ENCODE measurements around the gene IL1RAPL2.
"Not testable (repeated sequence)": the region's sequence is repeated elsewhere in the genome, so short reads cannot be mapped to it uniquely, and the experiment has no call there.

The IL1RAPL2 gene

GRCh38 chrX:105038672-105039328, 472.8 kb downstream of the IL1RAPL2 start:
- no peak for DNase-seq

- no peak for DNase-seq
Observed at GRCh38 chrX:105050921-105051320, 484.9 kb downstream of the IL1RAPL2 start.

GRCh38 chrX:105051364-105051763, 485.4 kb downstream of the IL1RAPL2 start:
- no peak for DNase-seq

GRCh38 chrX:105052926-105053325, 486.9 kb downstream of the IL1RAPL2 start:
- DNase-seq = no peak

- no peak for DNase-seq
Observed at GRCh38 chrX:105063743-105064142, 497.7 kb downstream of the IL1RAPL2 start.

- no peak for DNase-seq
Observed at GRCh38 chrX:105098201-105098600, 532.2 kb downstream of the IL1RAPL2 start.

GRCh38 chrX:105098812-105099211, 532.8 kb downstream of the IL1RAPL2 start:
- no peak for DNase-seq

GRCh38 chrX:105101378-105101777, 535.4 kb downstream of the IL1RAPL2 start:
- no peak for DNase-seq

GRCh38 chrX:105109936-105110335, 543.9 kb downstream of the IL1RAPL2 start:
- no peak for DNase-seq

- DNase-seq = no peak
Observed at GRCh38 chrX:105114554-105115130, 548.6 kb downstream of the IL1RAPL2 start.

- DNase-seq = not testable (repeated sequence)
Observed at GRCh38 chrX:105115596-105116320, 549.8 kb downstream of the IL1RAPL2 start.

GRCh38 chrX:105116486-105116885, 550.5 kb downstream of the IL1RAPL2 start:
- DNase-seq = no peak

GRCh38 chrX:105117621-105118020, 551.6 kb downstream of the IL1RAPL2 start:
- DNase-seq = no peak

GRCh38 chrX:105120463-105120862, 554.5 kb downstream of the IL1RAPL2 start:
- DNase-seq = no peak

GRCh38 chrX:105121186-105121585, 555.2 kb downstream of the IL1RAPL2 start:
- DNase-seq = no peak

GRCh38 chrX:105126201-105126600, 560.2 kb downstream of the IL1RAPL2 start:
- no peak for DNase-seq

GRCh38 chrX:105134273-105134672, 568.3 kb downstream of the IL1RAPL2 start:
- DNase-seq = no peak

- DNase-seq = no peak
Observed at GRCh38 chrX:105136786-105137185, 570.8 kb downstream of the IL1RAPL2 start.

- no peak for DNase-seq
Observed at GRCh38 chrX:105150036-105150435, 584.0 kb downstream of the IL1RAPL2 start.

GRCh38 chrX:105150557-105150956, 584.6 kb downstream of the IL1RAPL2 start:
- DNase-seq = no peak

- no peak for DNase-seq
Observed at GRCh38 chrX:105167233-105167632, 601.2 kb downstream of the IL1RAPL2 start.

GRCh38 chrX:105168577-105168976, 602.6 kb downstream of the IL1RAPL2 start:
- DNase-seq = no peak

GRCh38 chrX:105173071-105173470, 607.1 kb downstream of the IL1RAPL2 start:
- no peak for DNase-seq

- no peak for DNase-seq
Observed at GRCh38 chrX:105179644-105180043, 613.6 kb downstream of the IL1RAPL2 start.
